Smooth muscle cell of the brain vasculature (primary cell): ENCODE measurements around the gene ZNF3.

Source experiments
- DNase-seq: peaks from one replicate; pipeline ENCODE4 v3.0.0-alpha.2; 2012; ENCODE audit warnings: low read depth, low spot score

ZNF3 gene

GRCh38 chr7:100088621-100089457 is 7.3 kb upstream of the ZNF3 start, which contains the start of gene COPS6:
Gene COPS6 (plus strand): TSS chr7:100088969. CDS start chr7:100088991, 22 bp downstream.
- DNase-seq: no peak

GRCh38 chr7:100088095-100088620 is 6.6 kb upstream of the ZNF3 start:
- no peak for DNase-seq

- DNase-seq: no peak
Observed at GRCh38 chr7:100087055-100087750, 5.7 kb upstream of the ZNF3 start.

GRCh38 chr7:100085515-100085914 is 4.0 kb upstream of the ZNF3 start:
- DNase-seq: no peak

- no peak for DNase-seq
Observed at GRCh38 chr7:100082978-100083377, 1.5 kb upstream of the ZNF3 start.

GRCh38 chr7:100080907-100081534 is 502 bp downstream of the ZNF3 start:
- no peak for DNase-seq

- DNase-seq: no peak
Observed at GRCh38 chr7:100079024-100079560, 2.4 kb downstream of the ZNF3 start.

GRCh38 chr7:100077205-100077604 is 4.3 kb downstream of the ZNF3 start:
- no peak for DNase-seq

- DNase-seq: no peak
Observed at GRCh38 chr7:100075418-100075817, 6.1 kb downstream of the ZNF3 start.

- no peak for DNase-seq
Observed at GRCh38 chr7:100074841-100075240, 6.7 kb downstream of the ZNF3 start.

- no peak for DNase-seq
Observed at GRCh38 chr7:100072462-100072861, 9.1 kb downstream of the ZNF3 start.

GRCh38 chr7:100071018-100071723 is 10.4 kb downstream of the ZNF3 start:
- DNase-seq: no peak

- DNase-seq: no peak
Observed at GRCh38 chr7:100069991-100070390, 11.5 kb downstream of the ZNF3 start.

- DNase-seq: no peak
Observed at GRCh38 chr7:100066953-100067352, 14.6 kb downstream of the ZNF3 start.

GRCh38 chr7:100065452-100066186 is 15.9 kb downstream of the ZNF3 start:
- DNase-seq: no peak

- DNase-seq: no peak
Observed at GRCh38 chr7:100064162-100064561, 17.4 kb downstream of the ZNF3 start.

GRCh38 chr7:100063376-100063775 is 18.1 kb downstream of the ZNF3 start:
- DNase-seq: no peak

GRCh38 chr7:100061518-100062193 is 19.9 kb downstream of the ZNF3 start:
- DNase-seq: no peak

- DNase-seq: no peak
Observed at GRCh38 chr7:100059251-100059739, 22.2 kb downstream of the ZNF3 start.

- DNase-seq: no peak
Observed at GRCh38 chr7:100057006-100057405, 24.5 kb downstream of the ZNF3 start.
